Transverse colon (tissue), 4 donors: ENCODE data around the gene SPRTN.

Source experiments
- POLR2A ChIP-seq: fragments of 450-650 bp; IDR thresholded peaks from one replicate; pipeline ENCODE4 v1.6.1; 2016; ENCODE audit warnings: antibody characterized with exemption, mild to moderate bottlenecking, moderate library complexity
- POLR2AphosphoS5 ChIP-seq, 3 donors: sonication (generic); formaldehyde crosslinking; IDR thresholded peaks; one replicate each; pipeline ENCODE4 v1.6.1; 2016; ENCODE audit warnings: antibody characterized with exemption in 3 of 3
- TF ChIP-seq, protein P1 (sequence below), 5 experiments: fragments of 200-600 bp in 3 of 5; fragments of 450-650 bp in 2 of 5; sonication (generic) in 3 of 5; IDR thresholded peaks; 1 replicate in 2 of 5; 2 replicates in 3 of 5; pipeline ENCODE4 v1.5.1; 2016 to 2017; ENCODE audit warnings: antibody characterized with exemption in 5 of 5, inconsistent platforms in 3 of 5, mild to moderate bottlenecking in 2 of 5, moderate library complexity in 1 of 5

DNA sequence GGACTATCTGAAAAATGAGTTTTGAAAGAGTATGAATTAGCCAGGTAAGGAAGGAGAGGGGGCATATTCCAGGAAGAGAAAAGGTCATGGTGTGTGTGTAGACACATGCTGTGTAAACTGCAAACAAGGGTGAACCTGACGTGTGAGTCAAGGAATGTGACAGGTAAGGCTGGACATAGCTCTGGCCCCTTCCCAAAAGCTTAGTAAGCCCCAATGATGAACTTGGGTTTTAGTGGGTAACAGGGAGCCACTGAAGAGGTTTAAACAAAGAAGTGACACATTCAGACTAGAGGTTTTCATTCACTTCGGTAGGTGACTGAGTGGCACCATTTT lies 47.3 kb downstream of the SPRTN start:
- TF ChIP-seq POLR2A = no peak
- TF ChIP-seq, protein P1, sequence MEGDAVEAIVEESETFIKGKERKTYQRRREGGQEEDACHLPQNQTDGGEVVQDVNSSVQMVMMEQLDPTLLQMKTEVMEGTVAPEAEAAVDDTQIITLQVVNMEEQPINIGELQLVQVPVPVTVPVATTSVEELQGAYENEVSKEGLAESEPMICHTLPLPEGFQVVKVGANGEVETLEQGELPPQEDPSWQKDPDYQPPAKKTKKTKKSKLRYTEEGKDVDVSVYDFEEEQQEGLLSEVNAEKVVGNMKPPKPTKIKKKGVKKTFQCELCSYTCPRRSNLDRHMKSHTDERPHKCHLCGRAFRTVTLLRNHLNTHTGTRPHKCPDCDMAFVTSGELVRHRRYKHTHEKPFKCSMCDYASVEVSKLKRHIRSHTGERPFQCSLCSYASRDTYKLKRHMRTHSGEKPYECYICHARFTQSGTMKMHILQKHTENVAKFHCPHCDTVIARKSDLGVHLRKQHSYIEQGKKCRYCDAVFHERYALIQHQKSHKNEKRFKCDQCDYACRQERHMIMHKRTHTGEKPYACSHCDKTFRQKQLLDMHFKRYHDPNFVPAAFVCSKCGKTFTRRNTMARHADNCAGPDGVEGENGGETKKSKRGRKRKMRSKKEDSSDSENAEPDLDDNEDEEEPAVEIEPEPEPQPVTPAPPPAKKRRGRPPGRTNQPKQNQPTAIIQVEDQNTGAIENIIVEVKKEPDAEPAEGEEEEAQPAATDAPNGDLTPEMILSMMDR (IDR thresholded peaks at IDR 0.05) = no peak
- TF ChIP-seq POLR2AphosphoS5 (IDR thresholded peaks at IDR 0.05) = no peak
